Esophagus squamous epithelium (tissue), 5 donors: Measurements from ENCODE around the gene NHLH1. TPM values are rescaled to one million over a fixed set of nuclear protein-coding genes. Genes with fewer than 3 reads are reported as not detected.

Experiments used
- DNase-seq: peaks from one replicate; lab custom pipeline; 2025; lab: John Stamatoyannopoulos, UW
- H3K27ac ChIP-seq, 4 donors: fragments of 200-600 bp; sonication (generic); one replicate each; pipeline ENCODE4 v1.5.1; 2016 to 2019; ENCODE audit warnings: mild to moderate bottlenecking in 1 of 4
- H3K27me3 ChIP-seq, 4 donors: fragments of 200-600 bp; sonication (generic); 1 replicate in 3 of 4; 2 replicates in 1 of 4; pipeline versions ENCODE4 v1.5.1 to v1.6.0; 2017 to 2021; ENCODE audit warnings: antibody characterized with exemption in 1 of 4
- H3K36me3 ChIP-seq, 3 donors: fragments of 200-600 bp; sonication (generic); one replicate each; pipeline ENCODE4 v1.5.1; 2016 to 2019
- H3K4me1 ChIP-seq, 3 donors: fragments of 200-600 bp; sonication (generic); one replicate each; pipeline ENCODE4 v1.5.1; 2017 to 2019
- H3K4me3 ChIP-seq, 4 donors: fragments of 200-600 bp; sonication (generic); 1 replicate in 3 of 4; 2 replicates in 1 of 4; pipeline ENCODE4 v1.5.1; 2016 to 2019; ENCODE audit warnings: mild to moderate bottlenecking in 2 of 4, moderate library complexity in 1 of 4
- H3K9me3 ChIP-seq, 3 donors: fragments of 200-600 bp; sonication (generic); one replicate each; pipeline ENCODE4 v1.5.1; 2016 to 2019
- POLR2A ChIP-seq, 4 donors: fragments of 450-650 bp; IDR thresholded peaks; one replicate each; pipeline ENCODE4 v1.6.1; 2017; ENCODE audit warnings: antibody characterized with exemption in 4 of 4, mild to moderate bottlenecking in 4 of 4, moderate library complexity in 3 of 4
- WGBS, 2 donors: methylation state at CpG; one replicate each; pipeline ENCODE4 v1.1.5; 2018; 5-methylcytosine and 5-hydroxymethylcytosine counted together
- intact Hi-C: fragments of 100-400 bp; cut with DNase I; formaldehyde crosslinking; loops from one replicate; pipeline ENCODE4 v1.15.0; 2022
- total RNA-seq, 4 donors: library from RNA; depleted of rRNA; stranded (reverse); fragments of >200 nt; gene quantifications; one replicate each; pipeline ENCODE4 v1.1.0, GENCODE V29; 2016
- TF ChIP-seq, protein P1 (sequence below), 6 experiments: fragments of 450-650 bp in 4 of 6; fragments of 200-600 bp in 2 of 6; sonication (generic) in 2 of 6; IDR thresholded peaks; one replicate each; pipeline ENCODE4 v1.5.1; 2016 to 2019; ENCODE audit warnings: antibody characterized with exemption in 6 of 6, mild to moderate bottlenecking in 4 of 6, moderate library complexity in 4 of 6
- donor health status: DM: yes; HTN: yes; CAD: no.

Gene NHLH1
- total RNA-seq = under 1 TPM in 1 of 4 donors, not detected in 3; 0.19 TPM

DNA sequence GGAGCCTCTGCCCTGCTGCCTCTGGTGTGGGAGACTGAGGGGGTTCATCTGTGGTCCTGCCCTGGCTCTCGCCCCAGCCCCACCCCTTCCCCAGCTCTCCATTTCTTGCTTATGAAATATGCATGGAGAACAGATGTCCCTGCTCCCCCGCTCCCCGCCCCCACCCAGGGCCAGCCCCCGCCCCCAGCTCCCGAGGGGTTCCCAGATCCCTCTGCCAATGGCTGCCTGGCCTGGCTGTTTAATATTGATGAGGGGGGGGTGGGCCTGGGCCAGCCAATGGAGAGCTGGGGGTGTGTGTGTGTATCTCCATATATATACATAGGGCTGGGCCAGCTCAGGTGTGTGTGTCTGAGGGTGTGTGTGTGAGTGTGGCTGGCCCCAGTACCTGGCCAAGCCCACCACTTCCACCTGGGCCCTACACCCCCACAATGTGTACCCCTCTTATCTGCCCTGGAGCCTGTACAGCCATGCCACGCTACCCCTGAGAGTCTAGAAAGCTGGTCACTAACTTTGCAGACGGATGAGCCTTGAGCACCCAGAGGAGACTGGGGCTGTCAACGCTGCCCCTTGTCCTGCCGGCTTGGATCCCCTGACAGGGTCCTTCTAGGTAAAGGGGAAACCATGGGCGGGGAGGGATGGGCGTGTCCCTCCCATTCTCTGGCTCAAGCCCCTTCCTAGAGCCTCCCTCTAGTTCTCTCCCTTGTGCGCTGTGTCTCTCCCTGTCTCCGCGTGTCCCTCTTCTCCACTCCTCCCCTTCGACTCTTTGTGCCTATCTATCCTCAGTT is at the start of gene NHLH1:
TSS of gene NHLH1 (plus strand) at position 341 of the 785 bp plus-strand sequence. CDS start 3,661 bp downstream, outside the sequence.
- no peak for TF ChIP-seq POLR2A (IDR thresholded peaks at IDR 0.05)
- TF ChIP-seq, protein P1, sequence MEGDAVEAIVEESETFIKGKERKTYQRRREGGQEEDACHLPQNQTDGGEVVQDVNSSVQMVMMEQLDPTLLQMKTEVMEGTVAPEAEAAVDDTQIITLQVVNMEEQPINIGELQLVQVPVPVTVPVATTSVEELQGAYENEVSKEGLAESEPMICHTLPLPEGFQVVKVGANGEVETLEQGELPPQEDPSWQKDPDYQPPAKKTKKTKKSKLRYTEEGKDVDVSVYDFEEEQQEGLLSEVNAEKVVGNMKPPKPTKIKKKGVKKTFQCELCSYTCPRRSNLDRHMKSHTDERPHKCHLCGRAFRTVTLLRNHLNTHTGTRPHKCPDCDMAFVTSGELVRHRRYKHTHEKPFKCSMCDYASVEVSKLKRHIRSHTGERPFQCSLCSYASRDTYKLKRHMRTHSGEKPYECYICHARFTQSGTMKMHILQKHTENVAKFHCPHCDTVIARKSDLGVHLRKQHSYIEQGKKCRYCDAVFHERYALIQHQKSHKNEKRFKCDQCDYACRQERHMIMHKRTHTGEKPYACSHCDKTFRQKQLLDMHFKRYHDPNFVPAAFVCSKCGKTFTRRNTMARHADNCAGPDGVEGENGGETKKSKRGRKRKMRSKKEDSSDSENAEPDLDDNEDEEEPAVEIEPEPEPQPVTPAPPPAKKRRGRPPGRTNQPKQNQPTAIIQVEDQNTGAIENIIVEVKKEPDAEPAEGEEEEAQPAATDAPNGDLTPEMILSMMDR (IDR thresholded peaks at IDR 0.05) = no peak
- no peaks in the 10 kb centered on the region for H3K9me3 ChIP-seq
- H3K4me3 ChIP-seq = no peak within 1 kb of the TSS
- intact Hi-C loops = no loop called here
- no peaks in the 10 kb centered on the region for H3K4me1 ChIP-seq
- H3K27ac ChIP-seq = no peak within 1 kb of the TSS
- 72 to 76% methylated on average over 7 to 9 of the region's 15 CpGs for WGBS, 2 donors
- no peaks in the 10 kb centered on the region for H3K36me3 ChIP-seq
- DNase-seq = no peak
- H3K27me3 ChIP-seq = peaks cover 0 to 26% (median 0%) of the 10 kb centered on the region in 4 donors

DNA sequence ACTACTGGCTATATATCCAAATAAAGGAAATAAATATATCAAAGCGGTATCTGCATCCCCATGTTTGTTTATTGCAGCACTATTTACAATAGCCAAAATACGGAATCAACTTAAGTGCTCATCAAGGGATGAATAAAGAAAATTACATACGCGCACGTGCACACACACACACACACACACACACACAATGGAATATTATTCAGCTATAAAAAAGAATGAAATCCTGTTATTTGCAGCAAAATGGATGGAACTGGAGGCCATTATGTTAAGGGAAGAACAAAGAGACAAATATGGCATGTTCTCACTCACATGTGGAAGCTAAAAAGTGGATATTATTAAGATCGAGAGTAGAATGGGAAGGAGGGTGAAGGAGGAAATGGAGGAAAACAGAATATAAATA is 44.0 kb upstream of the NHLH1 start:
- peaks cover 6 to 92% (median 38%) of the 10 kb centered on the region in 3 donors for H3K36me3 ChIP-seq

DNA sequence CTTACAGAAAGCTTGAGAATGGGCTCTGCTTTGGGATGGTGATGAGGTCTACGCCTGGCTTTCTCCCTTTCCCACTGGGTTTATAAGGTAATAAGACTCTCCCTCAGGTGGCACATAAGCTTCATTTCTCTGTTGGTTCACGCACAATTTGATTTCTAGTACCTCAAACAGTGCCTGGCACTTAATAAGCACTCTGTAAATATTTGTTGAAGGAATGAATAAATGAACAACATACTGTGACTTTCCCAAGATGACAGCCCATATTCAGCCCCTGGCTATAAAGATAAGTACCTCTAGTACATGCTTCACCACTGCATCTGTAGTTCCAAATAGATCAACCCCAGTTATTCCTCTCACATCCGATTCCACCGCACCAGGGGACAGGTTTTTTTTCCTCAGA is 41.6 kb upstream of the NHLH1 start:
- Histone ChIP-seq H3K9me3 (no peaks in the 10 kb centered on the region), H3K4me3 (no peak overlapping the region), H3K27me3 (no peaks in the 10 kb centered on the region), H3K27ac (no peak overlapping the region), H3K4me1 (no peaks in the 10 kb centered on the region), H3K36me3 (peaks cover 14 to 93% (median 54%) of the 10 kb centered on the region in 3 donors)
- no peak for TF ChIP-seq POLR2A (IDR thresholded peaks at IDR 0.05)
- TF ChIP-seq, protein P1 (IDR thresholded peaks at IDR 0.05) = no peak
- WGBS, 2 donors = 80 to 98% methylated on average over 4 of the region's 4 CpGs
- no peak for DNase-seq
- intact Hi-C loops = no loop called here

More for the DNA sequence above, 44.0 kb upstream of the NHLH1 start:
- TF ChIP-seq, protein P1 (IDR thresholded peaks at IDR 0.05) = no peak
- no peak for TF ChIP-seq POLR2A (IDR thresholded peaks at IDR 0.05)
- DNase-seq = no peak
- no peak overlapping the region for H3K4me3 ChIP-seq
- no peak overlapping the region for H3K27ac ChIP-seq
- H3K4me1 ChIP-seq = no peaks in the 10 kb centered on the region
- no peaks in the 10 kb centered on the region for H3K27me3 ChIP-seq
- no peaks in the 10 kb centered on the region for H3K9me3 ChIP-seq
- intact Hi-C loops = no loop called here
- WGBS, 2 donors = 94 to 96% methylated on average over 6 of the region's 6 CpGs

DNA sequence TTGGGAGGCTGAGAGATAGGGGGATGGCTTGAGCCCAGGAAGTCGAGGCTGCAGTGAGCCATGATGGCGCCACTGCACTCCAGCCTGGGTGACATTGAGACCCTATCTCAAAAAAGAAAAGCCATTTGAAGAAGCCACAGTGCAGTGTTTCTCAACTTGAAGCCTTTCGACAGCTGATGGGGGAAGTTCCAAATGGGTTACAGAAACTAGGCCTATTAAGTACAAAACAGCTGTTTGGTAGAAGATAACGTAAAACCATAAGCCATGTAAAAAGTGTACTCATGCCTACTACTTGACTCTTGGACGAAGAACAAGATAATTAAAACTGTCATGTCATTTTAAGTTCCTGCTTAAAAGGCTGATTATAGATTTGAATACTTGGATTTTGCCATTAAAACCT is 40.5 kb upstream of the NHLH1 start:
- TF ChIP-seq, protein P1 (IDR thresholded peaks at IDR 0.05) = no peak
- no peak for TF ChIP-seq POLR2A (IDR thresholded peaks at IDR 0.05)
- Histone ChIP-seq H3K27ac (no peak overlapping the region), H3K36me3 (peaks cover 19 to 100% (median 64%) of the 10 kb centered on the region in 3 donors)

DNA sequence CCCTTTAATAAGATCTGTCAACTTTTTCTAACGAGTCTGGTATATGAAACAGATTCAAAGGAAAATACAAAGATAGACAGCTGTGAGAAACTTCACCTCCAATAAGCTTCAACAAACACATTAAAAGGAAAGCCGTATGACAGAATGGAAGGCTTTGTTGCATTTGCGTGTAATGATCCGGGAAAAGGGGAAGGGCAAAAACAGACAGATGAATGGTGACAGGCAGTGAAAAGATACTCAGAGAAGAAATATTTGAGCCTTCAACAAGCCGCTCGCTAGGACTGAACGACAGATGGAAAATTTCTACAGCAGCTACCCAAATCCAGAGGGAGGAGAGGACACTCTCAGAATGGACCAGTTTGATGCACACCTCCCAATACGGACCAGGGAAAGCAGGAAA is 38.7 kb upstream of the NHLH1 start:
- H3K36me3 ChIP-seq = peaks cover 19 to 100% (median 77%) of the 10 kb centered on the region in 3 donors
- no peak for DNase-seq

More for the DNA sequence above, 40.5 kb upstream of the NHLH1 start:
- Histone ChIP-seq H3K9me3 (no peaks in the 10 kb centered on the region), H3K27me3 (no peaks in the 10 kb centered on the region), H3K4me1 (no peaks in the 10 kb centered on the region), H3K4me3 (no peak overlapping the region)
- intact Hi-C loops = no loop called here
- WGBS, 2 donors = 77 to 88% methylated on average over 5 of the region's 5 CpGs
- no peak for DNase-seq

More for the DNA sequence above, 38.7 kb upstream of the NHLH1 start:
- Histone ChIP-seq H3K9me3 (no peaks in the 10 kb centered on the region), H3K4me1 (no peaks in the 10 kb centered on the region), H3K27ac (no peak overlapping the region), H3K4me3 (no peak overlapping the region), H3K27me3 (no peaks in the 10 kb centered on the region)
- intact Hi-C loops = no loop called here
- TF ChIP-seq POLR2A (IDR thresholded peaks at IDR 0.05) = no peak
- TF ChIP-seq, protein P1 (IDR thresholded peaks at IDR 0.05) = no peak
- WGBS, 2 donors = 66 to 72% methylated on average over 8 of the region's 8 CpGs
